ENCODE results near the gene CREB3L1.
"Not testable (repeated sequence)": the region's sequence is repeated elsewhere in the genome, so short reads cannot be mapped to it uniquely, and the experiment has no call there.

The CREB3L1 gene

GRCh38 chr11:46249103-46249937 is 28.1 kb upstream of the CREB3L1 start:
- DNase-seq (ENCODE audit: low read depth): peak; percentile 82

- DNase-seq (ENCODE audit: low read depth): no peak
Measured at GRCh38 chr11:46249938-46250744, 27.3 kb upstream of the CREB3L1 start.

- no peak for DNase-seq (ENCODE audit: low read depth)
Measured at GRCh38 chr11:46250745-46251052, 26.8 kb upstream of the CREB3L1 start.

GRCh38 chr11:46251954-46252353 is 25.5 kb upstream of the CREB3L1 start:
- no peak for DNase-seq (ENCODE audit: low read depth)

GRCh38 chr11:46252373-46252914 is 25.0 kb upstream of the CREB3L1 start:
- DNase-seq (ENCODE audit: low read depth): no peak

GRCh38 chr11:46253258-46254132 is 24.0 kb upstream of the CREB3L1 start:
- DNase-seq (ENCODE audit: low read depth): no peak

GRCh38 chr11:46254133-46254491 is 23.4 kb upstream of the CREB3L1 start:
- no peak for DNase-seq (ENCODE audit: low read depth)

- DNase-seq (ENCODE audit: low read depth): no peak
Measured at GRCh38 chr11:46256540-46257001, 20.9 kb upstream of the CREB3L1 start.

GRCh38 chr11:46259347-46259746 is 18.1 kb upstream of the CREB3L1 start:
- DNase-seq (ENCODE audit: low read depth): not testable (repeated sequence)

GRCh38 chr11:46259971-46260560 is 17.4 kb upstream of the CREB3L1 start:
- DNase-seq (ENCODE audit: low read depth): no peak

- DNase-seq (ENCODE audit: low read depth): no peak
Measured at GRCh38 chr11:46263120-46263519, 14.3 kb upstream of the CREB3L1 start.

GRCh38 chr11:46264030-46264429 is 13.4 kb upstream of the CREB3L1 start:
- DNase-seq (ENCODE audit: low read depth): no peak

GRCh38 chr11:46264976-46265375 is 12.5 kb upstream of the CREB3L1 start:
- no peak for DNase-seq (ENCODE audit: low read depth)

GRCh38 chr11:46265764-46266163 is 11.7 kb upstream of the CREB3L1 start:
- no peak for DNase-seq (ENCODE audit: low read depth)

- DNase-seq (ENCODE audit: low read depth): no peak
Measured at GRCh38 chr11:46267930-46268329, 9.5 kb upstream of the CREB3L1 start.

- DNase-seq (ENCODE audit: low read depth): no peak
Measured at GRCh38 chr11:46270684-46271083, 6.8 kb upstream of the CREB3L1 start.

- no peak for DNase-seq (ENCODE audit: low read depth)
Measured at GRCh38 chr11:46271407-46271806, 6.1 kb upstream of the CREB3L1 start.

GRCh38 chr11:46271875-46272815 is 5.3 kb upstream of the CREB3L1 start:
- DNase-seq (ENCODE audit: low read depth): no peak

- peak; percentile 54 for DNase-seq (ENCODE audit: low read depth)
Measured at GRCh38 chr11:46272816-46273427, 4.5 kb upstream of the CREB3L1 start.

Data from HS-27A (cell line).